Stimulated activated CD4-positive, alpha-beta T cell treated with anti-CD3 and anti-CD28 coated beads, TNF-alpha, amount 100 ng/mL, for 4 hours (primary cell): ENCODE measurements around the gene C11orf86.
A peak's percentile ranks its signal among the peaks of the same experiment; 100 is the strongest.
"Not testable (repeated sequence)": the region's sequence is repeated elsewhere in the genome, so short reads cannot be mapped to it uniquely, and the experiment has no call there.

Experiments used
- DNase-seq, 3 experiments: peaks; one replicate each; pipeline ENCODE4 v3.0.0-alpha.2; 2020; ENCODE audit warnings: low read depth in 3 of 3

The C11orf86 gene

DNA sequence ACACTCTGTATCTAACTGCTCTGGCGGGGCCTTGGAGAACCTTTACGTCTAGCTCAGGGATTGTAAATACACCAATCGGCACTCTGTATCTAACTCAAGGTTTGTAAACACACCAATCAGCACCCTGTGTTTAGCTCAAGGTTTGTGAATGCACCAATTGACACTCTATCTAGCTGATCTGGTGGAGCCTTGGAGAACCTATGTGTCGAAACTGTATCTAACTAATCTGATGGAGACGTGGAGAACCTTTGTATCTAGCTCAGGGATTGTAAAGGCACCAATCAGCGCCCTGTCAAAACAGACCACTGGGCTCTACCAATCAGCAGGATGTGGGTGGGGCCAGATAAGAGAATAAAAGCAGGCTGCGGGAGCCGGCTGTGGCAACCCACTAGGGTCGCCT lies 14.3 kb downstream of the C11orf86 start:
- DNase-seq, result not testable (repeated sequence)

DNA sequence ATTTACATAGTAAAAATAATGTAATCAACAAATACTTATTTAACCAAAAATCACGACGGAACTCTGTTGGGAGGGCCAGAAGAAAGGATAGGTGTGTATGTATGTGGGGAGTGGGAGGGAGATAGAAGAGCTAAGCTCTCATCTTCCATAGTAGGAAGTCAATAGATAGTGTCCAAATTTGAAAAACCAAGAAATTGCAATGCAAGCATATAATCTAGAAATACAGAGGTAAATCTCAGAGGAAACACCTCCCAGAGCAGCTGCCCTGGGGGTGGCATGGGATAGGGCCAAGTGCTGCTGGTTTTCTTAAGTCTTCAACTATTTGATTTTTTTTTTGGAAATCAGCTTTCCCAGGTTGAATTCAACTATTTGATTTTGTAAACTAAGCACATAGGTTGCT lies 16.9 kb downstream of the C11orf86 start:
- DNase-seq, result no peak

DNA sequence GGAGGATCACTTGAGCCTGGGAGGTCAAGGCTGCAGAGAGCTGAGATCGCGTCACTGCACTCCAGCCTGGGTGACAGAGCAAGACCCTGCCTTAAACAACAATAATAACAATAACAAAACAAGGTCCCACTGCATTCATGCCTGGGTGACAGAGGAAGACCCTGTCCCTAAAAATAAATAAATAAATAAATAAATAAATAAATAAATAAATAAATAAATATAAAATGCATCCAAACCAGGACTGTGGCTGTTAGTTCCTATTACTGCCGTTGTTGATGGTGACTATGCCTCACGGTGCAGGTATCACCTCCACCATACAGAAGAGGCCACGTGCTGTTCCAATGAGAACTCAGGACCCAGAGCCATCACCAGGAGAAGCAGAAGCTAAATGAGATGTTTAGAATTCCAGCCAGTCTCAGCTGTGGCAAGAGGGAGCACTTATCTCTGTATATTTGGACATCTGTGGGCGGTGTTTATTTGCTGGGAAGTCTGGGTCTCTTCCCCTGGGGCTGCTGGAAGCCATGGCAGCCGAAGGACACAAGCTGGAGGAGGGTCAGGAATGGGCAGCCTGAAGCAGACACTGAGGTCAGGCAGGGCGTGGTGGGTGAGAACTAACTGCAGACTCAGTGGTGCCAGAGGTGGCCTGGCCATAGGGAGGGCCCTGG lies 21.6 kb downstream of the C11orf86 start:
- no peak for DNase-seq

DNA sequence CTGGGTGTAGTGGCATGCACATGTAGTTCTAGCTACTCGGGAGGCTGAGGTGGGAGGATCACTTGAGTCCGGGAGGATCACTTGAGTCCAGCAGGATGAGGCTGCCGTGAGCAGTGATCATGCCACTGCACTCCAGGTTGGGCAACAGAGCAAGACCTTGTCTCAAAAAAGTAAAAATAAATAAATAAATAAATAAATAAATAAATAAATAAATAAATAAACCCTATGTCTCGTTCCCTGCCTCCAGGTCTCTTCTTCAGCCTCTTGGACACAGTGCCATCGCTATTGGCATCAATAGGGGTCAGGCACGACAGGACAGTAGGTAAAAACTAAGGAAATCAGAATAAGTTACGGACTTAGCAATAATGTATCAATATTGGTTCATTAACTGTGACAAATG lies 24.5 kb downstream of the C11orf86 start:
- no peak for DNase-seq

DNA sequence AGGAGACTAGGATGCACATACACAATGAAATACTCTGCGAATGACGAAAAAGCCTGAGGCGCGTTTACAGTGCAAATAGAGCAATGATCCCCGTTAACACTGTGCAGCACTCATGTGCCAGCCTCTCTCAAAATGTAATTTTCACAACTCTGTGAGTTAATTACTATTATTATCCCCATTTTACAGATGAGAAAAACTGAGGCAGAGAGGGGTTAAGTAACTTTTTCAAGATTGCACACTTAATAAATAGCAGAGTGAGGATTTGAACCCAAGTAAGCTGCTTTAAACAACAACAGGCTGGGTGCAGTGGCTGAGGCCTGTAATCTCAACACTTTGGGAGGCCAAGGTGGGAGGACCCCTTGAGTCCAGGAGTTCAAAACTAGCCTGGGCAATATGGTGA lies 26.2 kb downstream of the C11orf86 start:
- no peak for DNase-seq

DNA sequence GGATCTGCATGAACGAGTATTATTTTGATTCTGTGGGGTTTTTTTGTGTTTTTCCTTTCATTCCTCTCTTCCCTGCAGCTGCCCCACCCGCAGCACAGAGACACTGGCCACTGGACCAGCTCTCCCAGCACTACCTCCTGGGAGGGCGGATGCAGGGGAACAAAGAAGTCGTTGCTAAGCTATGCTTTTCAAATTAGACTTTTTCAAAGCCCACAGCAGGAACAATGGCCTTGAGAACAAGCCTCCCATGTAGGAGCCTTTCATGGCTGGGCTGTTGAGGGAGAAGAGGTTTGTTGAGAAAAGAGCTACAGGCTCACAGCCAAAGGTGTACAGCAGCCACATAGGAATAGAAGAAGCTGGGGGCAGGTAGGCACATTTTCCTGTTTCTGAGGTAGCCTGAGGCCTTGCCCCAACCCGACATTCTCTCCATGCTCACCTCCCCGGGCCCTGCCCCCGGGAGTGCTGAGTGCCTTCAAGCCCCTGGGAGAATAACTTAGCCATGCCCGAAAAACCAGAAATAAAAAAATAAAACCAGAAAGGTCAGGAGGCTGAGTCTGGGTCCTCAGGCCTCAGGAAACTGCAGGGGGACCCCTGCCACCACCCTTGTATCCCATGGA lies 27.3 kb downstream of the C11orf86 start:
- DNase-seq, result no peak

DNA sequence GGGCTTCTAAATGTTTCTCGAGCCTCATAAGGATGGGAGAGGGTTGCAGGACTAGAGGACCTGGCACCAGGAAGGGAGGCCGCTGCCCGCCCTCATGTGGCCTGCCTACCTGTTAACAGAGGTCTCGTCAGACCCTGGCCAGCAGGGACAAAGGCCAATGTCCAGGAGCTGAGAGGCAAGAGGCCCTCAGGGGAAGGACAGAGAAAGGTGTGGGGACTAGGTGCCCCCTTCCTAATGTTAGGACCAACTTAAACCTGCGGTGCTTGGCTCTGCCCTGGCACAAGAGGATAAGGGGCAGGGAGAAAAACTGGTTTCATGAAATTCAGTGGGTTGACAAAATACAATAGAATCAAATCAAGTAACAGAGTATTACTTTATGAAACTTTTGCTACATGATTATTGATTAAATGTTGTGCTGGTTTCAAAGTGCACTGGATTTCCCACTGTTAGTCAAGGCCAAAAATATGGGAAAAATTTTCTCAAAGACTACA lies 27.9 kb downstream of the C11orf86 start:
- no peak for DNase-seq

DNA sequence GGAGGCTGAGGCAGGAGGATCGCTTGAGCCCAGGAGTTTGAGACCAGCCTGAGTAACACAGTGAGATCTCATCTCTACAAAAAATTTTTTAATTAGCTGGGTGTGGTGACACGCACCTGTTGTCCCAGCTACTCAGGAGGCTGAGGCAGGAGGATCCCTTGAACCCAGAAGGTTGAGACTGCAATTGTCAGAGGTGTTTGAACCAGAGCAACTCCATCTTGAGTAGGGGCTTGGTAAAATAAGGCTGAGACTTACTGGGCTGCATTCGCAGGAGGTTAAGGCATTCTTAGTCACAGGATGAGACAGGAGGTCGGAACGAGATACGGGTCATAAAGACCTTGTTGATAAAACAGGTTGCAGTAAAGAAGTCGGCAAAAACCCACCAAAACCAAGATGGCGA lies 30.1 kb downstream of the C11orf86 start:
- not testable (repeated sequence) for DNase-seq

DNA sequence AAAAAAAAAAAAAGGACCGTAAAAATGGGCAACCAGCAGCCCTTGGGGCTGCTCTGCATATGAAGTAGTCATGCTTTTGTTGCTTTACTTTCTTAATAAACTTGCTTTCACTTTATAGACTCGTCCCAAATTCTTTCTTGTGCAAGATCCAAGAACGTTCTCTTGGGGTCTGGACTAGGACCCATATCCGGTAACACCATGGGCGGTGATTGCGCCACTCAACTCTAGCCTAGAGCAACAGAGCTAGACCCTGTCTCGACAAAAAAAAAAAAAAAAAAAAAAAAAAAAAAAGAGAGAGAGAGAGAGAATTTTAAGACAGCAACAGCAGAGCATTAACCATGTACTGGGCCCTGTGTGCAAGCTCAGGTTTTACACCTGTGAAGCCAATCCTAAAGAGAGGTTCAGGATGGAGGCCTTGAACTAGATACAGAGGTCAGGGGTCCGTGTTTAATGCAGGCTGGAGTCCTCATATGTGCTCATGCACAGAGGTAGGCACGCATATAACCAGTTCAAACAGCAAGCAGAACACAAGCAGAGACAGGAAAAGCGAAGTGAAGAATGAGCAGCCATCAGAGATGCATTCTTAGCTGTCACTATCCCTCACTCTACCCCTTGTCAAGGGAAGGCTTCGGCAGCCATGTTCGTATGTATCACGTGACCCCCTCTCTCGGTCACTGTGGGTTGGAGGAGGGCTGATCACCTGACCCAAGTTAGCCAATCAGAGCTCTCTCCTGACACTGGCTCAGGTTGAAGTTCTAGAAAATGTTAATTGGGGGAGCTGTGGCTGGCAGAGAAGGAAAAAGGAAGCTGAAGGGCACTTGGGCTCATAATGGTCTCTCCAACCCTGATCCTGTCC lies 31.2 kb downstream of the C11orf86 start:
- no peak for DNase-seq

DNA sequence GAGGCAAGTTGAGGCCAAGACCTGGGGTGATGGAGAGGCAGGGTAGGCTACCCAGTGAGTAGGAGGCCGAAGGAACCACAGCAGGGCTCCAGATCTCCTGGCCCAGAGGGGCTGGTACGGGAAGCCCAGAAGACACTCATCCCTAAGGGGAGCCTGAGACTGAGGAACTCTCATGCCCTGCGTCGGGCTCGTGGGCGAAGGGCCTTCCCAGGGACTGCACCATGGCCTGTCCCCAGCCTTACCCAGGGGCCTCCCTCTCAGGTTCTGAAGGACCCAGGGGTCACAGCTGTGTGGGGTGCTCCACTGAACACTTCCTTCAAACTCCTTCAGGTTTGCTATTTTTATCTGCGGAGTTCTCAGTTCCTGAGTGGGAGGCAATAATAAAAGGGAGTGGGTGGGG lies 32.0 kb downstream of the C11orf86 start:
- DNase-seq, result no peak

DNA sequence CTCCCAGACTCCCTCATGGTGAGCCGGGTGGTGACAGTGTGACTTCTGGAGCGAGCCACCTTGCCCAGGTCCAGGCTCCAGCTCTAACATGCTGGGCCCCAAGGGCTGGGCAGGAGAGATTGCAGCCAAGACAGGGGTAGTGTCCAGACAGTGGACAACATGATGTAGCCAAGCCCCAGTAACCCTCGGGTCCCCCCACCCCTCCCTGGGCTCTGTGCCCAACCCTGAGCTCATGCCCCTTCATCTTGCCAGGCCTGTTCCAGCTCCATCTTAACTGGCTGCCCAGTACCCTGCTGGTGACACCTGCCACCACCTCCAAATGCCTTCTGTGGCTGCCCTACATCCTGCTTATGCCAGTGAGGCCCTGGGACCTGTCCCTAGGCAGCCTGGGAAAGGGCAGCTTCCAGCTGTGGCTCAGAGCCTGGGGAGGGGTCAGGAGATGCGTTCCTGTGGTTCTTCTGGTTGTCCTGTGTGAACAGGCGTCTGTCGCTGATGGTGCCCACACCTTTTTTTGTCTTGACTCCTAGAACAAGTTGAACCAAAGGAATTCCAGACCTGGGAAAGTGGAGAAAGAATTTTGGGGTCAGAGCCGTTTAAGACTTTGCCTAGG lies 35.3 kb downstream of the C11orf86 start:
- DNase-seq, result no peak

DNA sequence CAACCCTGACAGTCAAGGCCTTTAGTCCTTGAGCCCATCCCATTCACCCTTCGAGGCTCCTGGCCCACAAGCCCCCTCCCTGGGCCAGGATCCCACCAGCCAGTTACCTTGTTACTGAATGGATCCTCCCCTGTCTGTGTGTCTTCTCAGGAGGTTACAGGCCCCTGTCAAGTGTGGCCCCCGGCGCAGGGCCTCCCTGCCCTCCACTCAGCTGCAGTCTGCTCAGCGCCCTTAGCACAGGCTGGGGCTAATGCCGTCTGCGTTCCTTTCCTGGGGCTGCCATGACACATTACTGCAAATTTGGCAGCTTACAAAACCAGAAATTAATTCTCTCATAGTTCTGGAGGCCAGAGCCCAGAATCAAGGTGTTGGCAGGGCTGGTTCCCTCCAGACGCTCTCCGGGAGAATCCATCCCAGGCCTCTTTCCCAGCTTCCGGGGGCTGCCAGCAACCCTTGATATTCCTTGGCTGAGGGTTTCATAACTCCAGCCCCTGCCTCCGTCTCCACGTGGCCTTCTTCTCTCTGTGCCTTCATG lies 38.5 kb downstream of the C11orf86 start:
- no peak for DNase-seq

DNA sequence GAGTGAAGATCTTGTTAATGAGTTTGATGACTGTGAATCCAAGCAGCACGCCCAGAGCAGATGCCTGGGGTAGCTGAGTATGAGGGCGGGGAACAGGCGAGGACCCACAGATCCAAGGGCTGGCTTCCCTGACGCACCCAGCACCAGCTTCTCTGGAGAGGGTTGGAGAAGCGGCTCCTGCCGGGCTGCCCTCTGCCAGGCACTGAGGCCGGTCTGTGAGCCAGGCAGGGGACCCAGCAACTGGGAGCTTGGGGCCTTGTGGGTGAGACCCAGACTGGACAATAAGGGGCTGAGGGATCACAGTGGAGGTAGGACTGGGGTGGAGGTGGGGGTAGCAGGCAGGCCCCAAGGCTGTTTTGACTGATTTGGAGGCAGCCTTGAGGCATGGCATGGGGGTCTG lies 39.2 kb downstream of the C11orf86 start:
- no peak for DNase-seq

DNA sequence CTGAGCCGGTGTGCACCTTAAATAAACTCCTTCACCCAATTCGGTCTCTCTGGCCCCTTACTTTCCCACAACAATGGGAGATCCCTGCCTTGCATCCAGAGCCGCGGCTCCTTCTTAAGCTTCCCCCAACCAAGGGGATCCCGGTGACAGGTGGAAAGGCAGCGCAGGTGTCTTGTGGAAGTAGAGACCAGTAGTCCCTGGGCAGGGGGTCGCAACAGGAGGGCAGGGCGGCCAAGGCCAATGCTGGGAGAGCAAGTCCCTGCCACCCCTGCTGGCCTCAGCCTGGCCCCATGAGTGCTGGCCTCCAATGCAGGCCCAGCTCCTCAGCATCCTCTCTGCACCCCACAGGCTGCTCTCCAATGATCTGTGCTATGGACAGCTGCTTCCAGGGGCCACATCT lies 39.9 kb downstream of the C11orf86 start:
- no peak for DNase-seq

DNA sequence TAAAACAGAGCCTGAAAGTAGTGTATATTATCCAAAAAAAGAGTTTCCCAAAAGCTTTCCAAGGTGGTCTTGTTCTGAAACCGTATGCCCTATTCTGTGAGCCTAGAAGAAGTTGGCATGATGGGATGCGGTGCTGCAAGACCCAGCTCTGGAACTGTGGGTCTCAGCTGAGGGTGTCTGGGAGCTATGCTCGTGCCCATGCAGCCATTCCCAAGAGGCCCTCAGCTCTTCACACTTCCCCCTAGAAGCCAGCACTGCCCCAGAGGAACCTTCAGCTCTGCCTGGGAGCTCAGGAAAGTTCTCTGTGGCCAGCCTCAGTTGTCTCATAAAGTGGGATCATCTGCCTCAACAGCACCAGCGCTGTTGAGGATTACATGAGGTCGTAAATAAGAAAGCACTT lies 41.4 kb downstream of the C11orf86 start:
- DNase-seq, result no peak

DNA sequence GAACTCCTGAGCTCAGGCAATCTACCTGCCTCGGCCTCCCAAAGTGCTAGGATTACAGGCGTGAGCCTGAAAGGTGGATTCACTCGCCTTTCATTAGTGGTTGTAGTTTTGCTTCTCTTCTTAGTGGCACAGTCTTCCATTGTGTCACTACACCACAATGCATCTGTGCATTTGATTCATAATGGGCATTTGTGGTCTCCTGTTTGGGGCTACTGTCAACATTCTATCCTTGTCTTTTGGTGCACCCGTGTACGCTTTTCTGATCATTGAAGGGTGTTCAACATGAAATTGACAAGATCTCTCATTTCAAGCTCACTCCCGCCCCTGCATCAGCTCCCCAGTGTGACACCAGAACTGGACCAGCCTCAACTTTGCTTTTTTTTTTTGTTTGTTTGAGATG lies 45.8 kb downstream of the C11orf86 start:
- no peak for DNase-seq

DNA sequence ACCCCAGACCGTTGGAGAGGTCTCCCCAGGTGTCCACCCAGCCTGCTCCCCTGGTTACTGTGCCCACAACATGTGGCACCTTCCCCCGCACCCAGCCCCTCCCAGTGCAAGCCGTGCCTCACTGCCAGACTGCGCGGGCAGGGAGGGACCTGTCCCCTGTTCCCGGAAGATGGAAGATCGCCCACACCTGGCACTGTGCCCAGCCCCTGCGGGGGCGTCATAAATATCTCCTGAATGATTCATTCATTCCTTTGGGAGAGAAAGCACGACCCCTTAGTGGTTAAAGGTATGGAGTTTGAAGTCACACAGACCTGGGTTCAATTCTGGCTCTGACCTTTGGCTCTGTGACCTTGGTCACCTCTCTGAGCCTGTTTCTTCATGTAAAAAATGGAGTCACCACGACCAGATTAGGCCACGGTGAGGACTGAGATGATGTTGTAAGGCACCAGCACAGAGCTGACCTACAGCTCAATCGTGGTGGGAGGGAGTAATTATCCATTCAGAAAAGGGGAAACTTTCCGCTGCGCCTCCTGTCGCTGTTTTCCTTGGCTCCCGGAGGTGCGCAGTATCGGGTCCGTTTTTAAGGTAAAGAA lies 47.3 kb downstream of the C11orf86 start:
- no peak for DNase-seq

DNA sequence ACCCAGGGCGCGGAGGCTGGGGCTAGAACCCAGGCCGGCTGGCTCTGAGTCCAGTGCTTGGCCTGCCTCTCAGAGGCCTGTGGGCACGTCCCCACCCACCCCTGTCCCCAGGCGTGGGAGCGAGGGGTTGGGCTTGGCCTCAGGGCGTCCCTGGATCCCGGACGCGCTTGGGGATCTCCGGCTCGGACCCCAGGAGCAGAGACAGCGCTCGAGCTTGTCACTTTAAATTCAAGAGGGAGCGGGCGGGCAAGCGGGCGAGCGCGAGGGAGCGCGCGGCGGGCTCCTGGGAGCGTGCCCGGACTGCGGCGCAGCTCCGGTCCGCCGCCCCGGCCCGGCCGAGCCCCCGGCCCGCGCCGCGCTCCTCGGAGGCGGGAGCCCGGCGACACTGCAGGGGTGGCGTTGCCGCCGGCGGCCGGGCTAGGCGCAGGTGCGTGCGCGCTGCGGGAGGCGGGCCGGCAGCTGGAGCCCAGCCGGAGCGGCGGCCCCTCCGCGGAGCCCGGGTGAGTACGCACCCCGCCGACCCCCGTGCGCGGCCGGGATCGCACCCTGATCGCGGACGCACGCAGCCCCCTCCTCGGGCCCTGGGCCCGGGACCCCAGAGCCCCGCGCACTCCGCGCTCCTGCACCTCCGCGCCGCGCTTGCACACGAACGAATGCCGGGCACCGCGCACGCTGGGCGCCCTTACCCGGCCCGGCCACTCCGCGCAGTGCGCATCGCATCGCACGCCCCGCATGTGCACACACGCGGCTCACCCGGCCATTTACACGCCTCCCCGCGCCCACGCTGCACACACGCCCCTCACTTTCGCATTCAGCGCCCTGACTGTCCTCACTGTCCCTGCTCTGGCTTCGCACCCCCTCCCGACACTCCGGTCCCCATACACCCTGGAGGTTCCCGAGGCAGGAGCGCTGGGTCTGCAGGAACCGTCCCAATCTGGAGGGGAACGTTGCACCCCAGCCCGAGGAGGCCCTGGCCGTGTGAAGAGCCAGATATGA lies 48.2 kb downstream of the C11orf86 start, which contains the start of gene SYT12:
TSS of gene SYT12 (plus strand) at position 174 of the 996 bp plus-strand sequence. CDS start 7,011 bp downstream, outside the sequence.
- no peak for DNase-seq

DNA sequence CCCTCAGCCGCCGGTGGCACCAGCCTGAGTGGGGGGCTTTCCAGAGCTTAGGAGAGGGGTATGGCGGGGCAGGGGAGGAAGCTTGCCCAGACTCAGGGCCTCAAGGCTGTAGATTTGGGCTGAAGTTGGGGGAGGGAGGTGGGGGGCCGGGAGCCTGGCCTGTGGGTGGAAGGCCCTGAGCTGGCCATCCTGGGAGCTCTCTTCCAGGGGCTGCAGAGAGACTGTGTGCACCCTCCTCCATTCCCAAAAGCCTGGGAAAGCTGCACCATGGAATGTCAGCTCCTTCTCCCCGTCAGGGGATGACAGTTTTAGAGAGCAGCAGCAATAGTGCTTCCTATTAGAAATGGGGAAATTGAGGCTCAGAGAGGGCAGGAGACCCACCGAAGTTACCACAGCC lies 48.9 kb downstream of the C11orf86 start:
- no peak for DNase-seq

DNA sequence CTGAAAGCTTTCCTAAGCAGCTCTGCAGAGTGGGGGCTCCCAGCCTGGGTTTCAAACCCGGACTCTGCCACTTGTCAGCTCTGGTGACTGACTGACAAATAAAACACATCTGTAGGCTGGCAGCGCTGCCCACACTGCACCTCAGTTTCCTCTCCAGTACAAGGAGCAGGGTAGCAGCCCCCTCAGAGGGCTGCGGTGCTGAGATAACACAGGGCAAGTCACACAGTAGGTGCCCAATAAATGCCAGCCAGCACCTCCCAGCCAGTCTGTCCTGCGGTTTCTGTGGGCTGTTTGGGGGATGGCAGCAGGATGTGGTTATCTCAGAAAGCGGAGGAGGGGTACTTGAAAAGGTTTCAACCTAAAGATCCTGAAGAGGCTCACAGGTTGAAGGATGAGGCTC lies 49.3 kb downstream of the C11orf86 start:
- DNase-seq, result peak in 2 of 3 experiments; percentile 26 to 37
